ENCODE measurements around the gene RPP25L.

GRCh38 chr9:34630402-34631154 is 18.7 kb upstream of the RPP25L start:
- TF ChIP-seq CTCF (IDR thresholded peaks at IDR 0.05) (no peak), POLR2A (IDR thresholded peaks at IDR 0.05) (no peak)
